ENCODE data around the gene MMP13. TPM values are rescaled to one million over a fixed set of nuclear protein-coding genes. Genes with fewer than 3 reads are reported as not detected.

MMP13 gene
- total RNA-seq, 1 experiment from 2014 or later, result not detected

DNA sequence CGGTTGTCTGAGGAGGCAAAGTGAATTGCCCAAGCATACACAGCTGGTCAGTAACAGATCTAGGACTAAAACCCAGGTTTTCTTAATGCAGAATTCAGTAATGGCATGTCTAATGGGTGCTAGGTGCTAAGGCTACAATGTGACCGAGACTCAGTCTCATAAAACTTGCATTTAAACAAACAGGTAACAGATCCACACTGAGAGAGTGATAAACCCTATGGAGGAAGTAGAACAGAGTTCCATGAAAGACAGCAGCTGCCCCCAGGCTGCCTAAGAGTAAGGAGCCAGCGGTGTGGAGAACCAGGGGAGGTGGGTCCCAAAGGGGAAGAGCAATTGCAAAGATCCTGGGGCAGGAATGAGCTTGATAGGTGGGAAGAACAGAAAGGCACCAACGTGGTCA lies 27.3 kb downstream of the MMP13 start:
- Histone ChIP-seq H3K56ac (ENCODE audit: insufficient read length, low read depth, low read length) (no peak overlapping the region), H2AFZ (ENCODE audit: low read length) (no peak overlapping the region), H2AK5ac (ENCODE audit: insufficient read length, low read length) (no peak overlapping the region), H2BK120ac (ENCODE audit: low read depth, low read length, poor library complexity, severe bottlenecking) (no peak overlapping the region), H3K79me2 (ENCODE audit: insufficient read depth, low read length) (no peaks in the 10 kb centered on the region), H4K8ac (replicated peaks; ENCODE audit: insufficient read length, low read depth, low read length) (no peak overlapping the region), H4K20me1 (ENCODE audit: control insufficient read depth, insufficient read depth, insufficient read length) (no peaks in the 10 kb centered on the region), H4K5ac (ENCODE audit: insufficient read length, low read depth, low read length) (no peak overlapping the region), H3K18ac (ENCODE audit: insufficient read length, low read depth, low read length) (no peak overlapping the region), H2BK5ac (ENCODE audit: insufficient read length, low read length) (no peak overlapping the region), H2BK12ac (ENCODE audit: insufficient read length, low read depth, low read length) (no peak overlapping the region), H3K9me3 (ENCODE audit: control insufficient read depth, low read depth, low read length) (no peaks in the 10 kb centered on the region), H2BK20ac (ENCODE audit: low read depth, low read length, poor library complexity, severe bottlenecking) (no peak overlapping the region), H3K9ac (ENCODE audit: extremely low read depth, insufficient read length, low read length) (no peak overlapping the region), H3K14ac (ENCODE audit: insufficient read depth, low read length) (no peak overlapping the region), H3K4me2 (ENCODE audit: insufficient read depth, insufficient read length, low read length) (no peak overlapping the region), H3T11ph (ENCODE audit: low read length) (no peak overlapping the region), H3K79me1 (ENCODE audit: insufficient read depth, low read depth, low read length, poor library complexity, severe bottlenecking) (no peaks in the 10 kb centered on the region), H3K23ac (ENCODE audit: insufficient read length, low read depth, low read length) (no peak overlapping the region), H3K4me1 (ENCODE audit: insufficient read depth, low read length) (no peaks in the 10 kb centered on the region), H3K27ac (ENCODE audit: insufficient read length, low read depth, low read length) (no peak overlapping the region), H4K91ac (ENCODE audit: insufficient read length, low read depth, low read length) (no peak overlapping the region), H3K23me2 (ENCODE audit: insufficient read length, low read depth, low read length, poor library complexity, severe bottlenecking) (no peaks in the 10 kb centered on the region), H3K27me3 (ENCODE audit: insufficient read depth, low read length) (no peaks in the 10 kb centered on the region), H2BK15ac (ENCODE audit: low read depth, low read length) (no peak overlapping the region), H3K4ac (ENCODE audit: low read depth, low read length) (no peak overlapping the region)
- Mint-ChIP-seq H3K36me3 (ENCODE audit: insufficient read depth in 1 of 3, low read depth in 3 of 3) (no peaks in the 10 kb centered on the region), H3K4me3 (no peak overlapping the region), H3K9me3 (no peaks in the 10 kb centered on the region), H3K4me1 (no peaks in the 10 kb centered on the region), H3K27ac (no peak overlapping the region), H3K27me3 (ENCODE audit: low read depth) (no peaks in the 10 kb centered on the region)
- TF ChIP-seq, protein P1, sequence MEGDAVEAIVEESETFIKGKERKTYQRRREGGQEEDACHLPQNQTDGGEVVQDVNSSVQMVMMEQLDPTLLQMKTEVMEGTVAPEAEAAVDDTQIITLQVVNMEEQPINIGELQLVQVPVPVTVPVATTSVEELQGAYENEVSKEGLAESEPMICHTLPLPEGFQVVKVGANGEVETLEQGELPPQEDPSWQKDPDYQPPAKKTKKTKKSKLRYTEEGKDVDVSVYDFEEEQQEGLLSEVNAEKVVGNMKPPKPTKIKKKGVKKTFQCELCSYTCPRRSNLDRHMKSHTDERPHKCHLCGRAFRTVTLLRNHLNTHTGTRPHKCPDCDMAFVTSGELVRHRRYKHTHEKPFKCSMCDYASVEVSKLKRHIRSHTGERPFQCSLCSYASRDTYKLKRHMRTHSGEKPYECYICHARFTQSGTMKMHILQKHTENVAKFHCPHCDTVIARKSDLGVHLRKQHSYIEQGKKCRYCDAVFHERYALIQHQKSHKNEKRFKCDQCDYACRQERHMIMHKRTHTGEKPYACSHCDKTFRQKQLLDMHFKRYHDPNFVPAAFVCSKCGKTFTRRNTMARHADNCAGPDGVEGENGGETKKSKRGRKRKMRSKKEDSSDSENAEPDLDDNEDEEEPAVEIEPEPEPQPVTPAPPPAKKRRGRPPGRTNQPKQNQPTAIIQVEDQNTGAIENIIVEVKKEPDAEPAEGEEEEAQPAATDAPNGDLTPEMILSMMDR (conservative IDR thresholded peaks at IDR 0.05), result no peak
- no CpG with 5 or more reads among the region's 4 CpGs for WGBS (ENCODE audit: extremely low coverage, insufficient read length, low lambda C conversion rate)
- DNase-seq, result no peak

Data from H9 (cell line).